ENCODE data around the gene DPYSL3.

Gene DPYSL3

GRCh38 chr5:147474140-147474539, 35.7 kb downstream of the DPYSL3 start:
- DNase-seq (ENCODE audit: low read depth in 4 of 4, low spot score in 1 of 4): no peak

DNA sequence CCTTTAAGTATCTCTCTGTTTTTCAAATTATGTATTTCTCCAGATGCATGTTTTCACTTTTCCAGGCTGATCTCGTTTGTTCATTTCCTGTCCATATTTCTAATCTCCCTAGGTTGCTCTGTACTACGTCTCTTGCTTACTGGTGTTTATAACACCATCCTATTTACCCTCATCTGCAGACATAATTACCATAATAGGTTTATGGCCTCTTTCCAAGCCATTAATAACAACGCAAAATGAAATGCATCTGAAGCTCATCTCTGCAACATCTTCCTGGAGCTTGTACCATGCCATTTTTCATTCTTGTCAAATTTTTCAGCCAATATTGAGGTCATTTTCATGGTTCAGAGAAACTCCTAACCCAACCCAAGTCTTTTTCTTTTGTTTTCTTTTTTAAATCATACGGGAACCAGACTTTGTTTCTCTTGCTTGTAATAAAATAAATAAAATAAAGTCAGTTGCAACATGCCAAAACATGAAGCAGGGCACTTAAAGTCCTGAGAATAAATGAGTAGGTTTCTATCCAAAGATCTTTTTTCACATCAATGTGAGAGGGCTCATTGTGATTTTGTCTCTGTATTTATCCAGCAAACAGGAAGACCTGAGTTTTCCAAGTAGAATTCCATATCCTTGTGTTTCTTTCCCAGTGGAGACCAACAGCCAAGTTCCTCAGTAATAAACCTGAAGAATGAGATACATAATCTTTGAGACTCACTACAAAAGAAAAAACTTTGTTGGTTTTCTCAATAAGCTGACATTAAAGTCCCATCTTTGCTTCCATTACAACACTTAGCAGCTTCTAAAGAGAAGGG, 37.0 kb downstream of the DPYSL3 start:
- DNase-seq (ENCODE audit: low read depth in 4 of 4, low spot score in 1 of 4): no peak

- no peak for DNase-seq (ENCODE audit: low read depth in 4 of 4, low spot score in 1 of 4)
These were observed 41.8 kb downstream of the DPYSL3 start for GRCh38 chr5:147467973-147468508.

GRCh38 chr5:147466360-147466980, 43.4 kb downstream of the DPYSL3 start:
- DNase-seq (ENCODE audit: low read depth in 4 of 4, low spot score in 1 of 4): no peak

GRCh38 chr5:147465747-147466146, 44.1 kb downstream of the DPYSL3 start:
- no peak for DNase-seq (ENCODE audit: low read depth in 4 of 4, low spot score in 1 of 4)

DNA sequence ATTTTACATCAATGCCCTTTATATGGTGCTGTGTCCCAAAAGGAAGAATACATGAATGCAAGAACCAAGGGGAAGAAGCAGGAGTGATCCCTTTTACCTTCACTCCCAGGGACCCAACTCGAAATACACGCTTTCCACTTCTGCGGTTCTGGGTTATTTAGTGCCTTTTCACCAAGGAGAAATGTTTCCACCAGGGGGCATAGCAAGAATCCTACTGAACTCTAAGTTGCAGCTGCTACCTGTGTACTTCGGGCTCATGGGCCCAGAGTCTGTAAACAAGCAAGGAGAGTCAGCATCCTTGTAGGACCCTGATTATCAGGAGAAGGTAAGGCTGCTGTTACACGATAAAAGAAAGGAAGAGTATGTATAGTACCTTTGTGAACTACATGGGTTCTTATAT, 45.7 kb downstream of the DPYSL3 start:
- DNase-seq (ENCODE audit: low read depth in 4 of 4, low spot score in 1 of 4): no peak

GRCh38 chr5:147461915-147462314, 48.0 kb downstream of the DPYSL3 start:
- no peak for DNase-seq (ENCODE audit: low read depth in 4 of 4, low spot score in 1 of 4)

DNA sequence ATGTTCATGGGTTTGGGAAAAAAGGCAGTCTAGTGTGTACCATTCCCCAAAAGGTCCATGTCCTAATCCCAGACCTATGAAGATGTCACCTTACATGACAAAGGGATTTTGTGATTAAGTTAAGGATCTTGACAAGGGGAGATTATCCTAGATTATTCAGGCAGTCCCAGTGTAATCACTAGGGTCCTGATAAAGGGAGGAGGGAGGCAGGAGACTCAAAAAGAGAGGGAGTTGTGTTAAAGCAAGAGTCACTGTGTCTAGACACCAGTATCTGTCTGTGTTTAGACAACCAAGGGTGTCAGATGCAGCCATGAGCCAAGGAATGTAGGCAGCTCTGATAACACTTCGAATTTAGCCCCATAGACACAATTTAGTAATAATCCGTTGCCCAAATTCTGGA, 49.5 kb downstream of the DPYSL3 start:
- no peak for DNase-seq (ENCODE audit: low read depth in 4 of 4, low spot score in 1 of 4)

- DNase-seq (ENCODE audit: low read depth in 4 of 4, low spot score in 1 of 4): no peak
These were observed 51.3 kb downstream of the DPYSL3 start for GRCh38 chr5:147458581-147458980.

DNA sequence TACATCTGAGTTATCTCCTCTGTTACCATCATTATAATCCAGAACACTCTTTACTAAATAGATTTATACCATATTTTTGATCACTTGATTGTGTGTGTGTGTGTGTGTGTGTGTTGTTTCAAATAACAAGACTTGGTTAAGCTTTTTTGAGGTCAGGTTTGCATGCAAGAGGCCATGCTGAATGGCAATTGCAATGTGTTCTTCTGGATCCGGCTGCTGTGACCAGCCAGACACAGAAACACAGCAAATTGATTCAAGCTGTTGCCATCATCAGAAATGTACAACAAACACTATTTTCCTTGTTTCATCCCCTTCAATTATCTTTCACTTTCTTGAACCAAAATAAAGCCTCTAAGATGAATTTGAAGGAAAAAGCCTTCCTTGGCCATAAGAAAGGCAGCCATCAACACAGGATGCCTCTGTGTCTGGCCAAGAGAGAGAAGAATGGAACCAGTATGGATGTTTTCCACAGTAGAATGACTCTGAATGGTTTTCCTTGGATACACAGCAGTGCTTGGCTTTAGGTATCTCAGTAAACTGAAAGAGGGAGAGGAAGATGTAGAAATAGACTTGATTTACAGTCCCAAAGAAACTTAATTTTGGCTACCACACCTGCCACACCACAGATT, 53.9 kb downstream of the DPYSL3 start:
- DNase-seq (ENCODE audit: low read depth in 4 of 4, low spot score in 1 of 4): no peak

GRCh38 chr5:147454996-147455677, 54.7 kb downstream of the DPYSL3 start:
- DNase-seq (ENCODE audit: low read depth in 4 of 4, low spot score in 1 of 4): no peak

GRCh38 chr5:147453875-147454814, 55.7 kb downstream of the DPYSL3 start:
- peak; percentile 42 to 64 (median 56) for DNase-seq (ENCODE audit: low read depth in 4 of 4, low spot score in 1 of 4)

DNA sequence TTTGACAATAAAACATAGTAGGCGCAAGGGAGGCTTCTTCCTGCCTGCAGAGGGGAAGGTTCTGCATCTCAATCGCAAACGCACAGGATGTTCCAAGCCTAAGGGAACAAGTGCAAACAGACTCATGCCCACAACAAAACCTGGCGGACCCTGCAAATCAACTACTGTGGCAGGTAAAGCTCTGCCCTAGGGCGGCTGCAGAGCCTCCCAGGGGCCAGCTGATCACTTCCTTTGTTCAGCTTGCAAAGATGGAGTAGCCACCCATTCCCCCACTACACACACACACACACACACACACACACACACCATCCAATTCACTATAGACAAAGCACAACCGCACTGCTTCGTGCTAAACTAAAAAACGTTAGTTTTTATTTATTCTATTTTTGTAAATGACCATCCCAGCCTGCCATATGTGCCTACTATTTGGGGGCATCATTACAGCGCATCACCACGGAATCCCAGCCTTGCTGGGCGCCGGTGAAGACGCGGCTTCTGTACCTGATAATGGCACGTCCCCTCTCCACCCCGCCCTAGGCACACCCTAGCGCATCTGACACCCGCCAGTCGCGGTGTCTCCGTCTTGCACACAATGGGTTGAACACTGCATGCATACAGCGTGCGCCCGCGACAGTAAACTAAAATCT, 57.6 kb downstream of the DPYSL3 start:
- no peak for DNase-seq (ENCODE audit: low read depth in 4 of 4, low spot score in 1 of 4)

DNA sequence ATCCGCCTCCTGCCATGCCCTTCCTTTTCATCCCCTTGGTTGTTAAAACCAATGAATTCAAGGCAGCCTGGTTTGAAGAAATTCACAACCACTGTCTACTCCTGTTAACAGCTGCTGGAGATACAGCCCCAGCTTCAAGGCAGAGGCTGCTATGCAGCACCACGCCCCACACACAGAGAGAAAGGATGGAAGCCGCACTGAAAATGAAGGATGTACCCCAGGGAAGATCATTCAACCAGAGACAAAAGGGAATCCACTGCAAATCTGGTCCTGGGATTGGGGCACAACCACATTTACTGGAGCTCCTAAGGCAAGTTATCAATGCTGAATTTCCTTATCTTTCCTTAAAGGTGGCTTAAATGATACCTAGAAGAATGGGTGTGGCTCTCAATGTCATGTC, 58.7 kb downstream of the DPYSL3 start:
- no peak for DNase-seq (ENCODE audit: low read depth in 4 of 4, low spot score in 1 of 4)

DNA sequence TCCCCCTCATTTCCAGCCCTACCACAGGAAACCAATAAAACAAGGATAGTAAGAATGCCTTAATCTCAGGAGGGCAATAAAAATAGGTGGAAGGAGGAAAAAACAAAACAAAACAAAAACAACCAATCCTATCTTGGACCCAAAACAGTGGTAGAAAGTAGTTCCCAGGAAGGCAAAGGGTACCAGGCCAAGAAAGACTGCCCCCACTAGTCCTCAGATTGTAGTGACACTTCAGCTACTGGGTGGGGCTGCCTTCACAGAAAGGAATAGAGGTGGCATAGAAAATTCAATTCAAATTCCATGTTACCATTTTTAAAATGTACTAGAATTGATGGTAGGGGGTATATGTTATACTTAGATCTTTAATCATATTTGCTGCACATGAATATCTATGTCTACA, 59.3 kb downstream of the DPYSL3 start:
- no peak for DNase-seq (ENCODE audit: low read depth in 4 of 4, low spot score in 1 of 4)

DNA sequence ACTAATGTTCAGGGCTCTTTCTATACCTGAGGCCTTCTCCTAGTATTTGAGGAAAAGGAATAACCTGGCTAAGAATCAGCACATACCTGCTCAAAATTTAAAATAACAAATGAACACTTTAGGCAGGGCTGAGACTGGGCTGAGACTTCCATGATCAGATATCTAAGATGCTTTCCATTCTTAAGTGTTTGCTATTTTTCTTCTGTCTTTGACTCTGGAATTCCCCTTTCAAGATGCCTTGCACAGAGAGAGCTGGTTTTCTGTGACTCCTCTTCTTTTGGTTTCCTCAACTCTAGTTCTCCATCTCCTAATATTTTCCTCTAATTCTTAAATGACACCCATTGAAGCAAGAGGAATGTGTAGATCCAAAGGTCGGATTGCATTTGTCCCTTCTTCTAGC, 61.1 kb downstream of the DPYSL3 start:
- no peak for DNase-seq (ENCODE audit: low read depth in 4 of 4, low spot score in 1 of 4)

- no peak for DNase-seq (ENCODE audit: low read depth in 4 of 4, low spot score in 1 of 4)
These were observed 63.3 kb downstream of the DPYSL3 start for GRCh38 chr5:147446523-147446922.

DNA sequence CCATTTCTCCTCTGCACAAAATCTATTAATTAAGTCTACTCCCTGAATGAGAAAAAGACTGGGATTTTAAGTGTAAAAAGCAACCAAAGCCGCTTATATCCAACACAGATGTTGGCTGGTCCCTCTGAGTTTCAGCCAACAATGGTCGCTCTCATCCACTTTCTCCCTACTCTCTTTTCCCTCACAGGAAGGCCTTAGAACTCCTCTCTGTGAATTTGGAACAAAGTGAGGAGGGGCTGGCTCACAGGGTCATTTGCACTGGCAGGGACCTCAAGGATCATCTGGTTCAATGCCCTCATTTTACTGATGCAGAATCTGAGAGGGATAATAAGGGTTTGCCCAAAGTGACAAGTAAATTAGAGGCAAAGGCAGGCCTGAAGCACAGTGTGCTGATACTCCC, 64.0 kb downstream of the DPYSL3 start:
- DNase-seq (ENCODE audit: low read depth in 4 of 4, low spot score in 1 of 4): no peak

GRCh38 chr5:147445090-147445489, 64.8 kb downstream of the DPYSL3 start:
- DNase-seq (ENCODE audit: low read depth in 4 of 4, low spot score in 1 of 4): no peak

- DNase-seq (ENCODE audit: low read depth in 4 of 4, low spot score in 1 of 4): no peak
These were observed 67.6 kb downstream of the DPYSL3 start for GRCh38 chr5:147442224-147442623.
